Measurements from ENCODE around the gene XPO6.

The XPO6 gene

DNA sequence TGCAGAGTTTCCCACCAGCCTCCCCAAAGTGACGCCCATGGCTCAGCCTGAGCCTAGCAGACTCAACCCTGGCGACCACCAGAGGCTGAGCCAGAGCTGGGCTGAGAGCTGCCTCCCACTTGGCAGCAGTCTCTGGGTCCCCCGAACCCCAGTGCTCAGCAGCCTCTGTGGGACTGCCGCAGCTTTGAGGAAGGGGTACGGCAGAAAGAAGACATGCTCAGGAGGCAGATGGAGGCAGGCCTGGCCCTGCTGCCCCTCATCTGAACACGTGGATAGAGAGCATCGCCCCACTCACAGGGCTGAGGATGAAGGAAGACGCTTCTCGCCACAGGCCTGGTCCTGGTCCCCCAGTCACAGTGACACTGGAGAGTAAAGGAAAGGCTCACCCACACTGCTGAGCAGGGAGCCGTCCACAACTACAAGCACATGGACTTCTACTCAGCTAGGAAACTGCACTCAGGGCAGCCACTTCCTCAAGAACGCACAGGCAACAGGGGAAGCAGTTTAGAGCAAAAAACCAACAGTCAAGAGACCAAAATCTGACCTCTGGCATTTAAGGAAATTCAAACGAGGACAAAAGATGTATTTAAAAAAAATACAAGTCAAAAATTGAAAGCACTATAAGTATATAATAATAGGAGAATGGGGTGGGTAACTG, 103.0 kb downstream of the XPO6 start:
- no peak for DNase-seq

DNA sequence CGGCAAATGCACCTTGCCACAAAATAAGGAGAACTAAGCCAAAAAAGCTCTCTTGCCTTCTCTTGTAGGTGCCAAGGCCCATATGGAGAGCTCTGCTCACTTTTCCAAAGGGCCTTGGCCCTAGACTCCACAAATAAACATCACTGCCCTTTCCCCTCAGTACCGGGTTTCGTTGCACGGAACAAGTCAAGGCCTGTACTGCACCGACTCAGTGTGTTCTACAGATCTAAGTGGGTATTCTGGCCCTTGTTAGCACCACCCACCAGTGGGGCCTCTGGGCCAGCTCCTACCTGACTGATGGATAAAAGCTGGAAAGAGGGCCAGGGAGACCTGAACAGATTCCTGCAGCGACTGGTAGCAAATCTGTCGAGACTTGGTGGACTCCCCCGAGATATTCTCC, 104.5 kb downstream of the XPO6 start:
- DNase-seq: no peak

GRCh38 chr16:28106467-28107215, 105.1 kb downstream of the XPO6 start:
- DNase-seq: no peak

GRCh38 chr16:28105954-28106353, 105.8 kb downstream of the XPO6 start:
- DNase-seq: no peak

DNA sequence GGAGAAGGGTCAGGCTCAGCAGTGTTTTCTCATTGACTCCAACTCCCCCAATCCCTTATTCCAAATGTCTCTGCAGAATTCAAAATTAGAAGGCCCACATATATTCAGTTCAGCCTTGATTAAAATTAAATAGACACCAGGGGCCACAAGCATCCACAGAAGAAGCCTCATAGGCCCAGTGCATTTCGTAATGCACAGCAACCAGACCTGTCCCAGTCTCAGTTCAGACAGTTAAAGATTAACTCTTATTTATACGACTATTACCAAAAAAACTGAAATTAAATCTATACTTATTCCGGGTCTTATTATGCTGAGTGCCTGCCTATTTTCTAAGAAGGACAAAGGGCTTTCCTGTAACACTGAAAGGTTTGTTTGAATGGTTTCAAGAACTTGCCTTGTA, 106.5 kb downstream of the XPO6 start:
- DNase-seq: no peak

- no peak for DNase-seq
These were observed 107.4 kb downstream of the XPO6 start for GRCh38 chr16:28104404-28104803.

- no peak for DNase-seq
These were observed 108.1 kb downstream of the XPO6 start for GRCh38 chr16:28103516-28104170.

GRCh38 chr16:28101533-28101890, 110.3 kb downstream of the XPO6 start:
- no peak for DNase-seq

DNA sequence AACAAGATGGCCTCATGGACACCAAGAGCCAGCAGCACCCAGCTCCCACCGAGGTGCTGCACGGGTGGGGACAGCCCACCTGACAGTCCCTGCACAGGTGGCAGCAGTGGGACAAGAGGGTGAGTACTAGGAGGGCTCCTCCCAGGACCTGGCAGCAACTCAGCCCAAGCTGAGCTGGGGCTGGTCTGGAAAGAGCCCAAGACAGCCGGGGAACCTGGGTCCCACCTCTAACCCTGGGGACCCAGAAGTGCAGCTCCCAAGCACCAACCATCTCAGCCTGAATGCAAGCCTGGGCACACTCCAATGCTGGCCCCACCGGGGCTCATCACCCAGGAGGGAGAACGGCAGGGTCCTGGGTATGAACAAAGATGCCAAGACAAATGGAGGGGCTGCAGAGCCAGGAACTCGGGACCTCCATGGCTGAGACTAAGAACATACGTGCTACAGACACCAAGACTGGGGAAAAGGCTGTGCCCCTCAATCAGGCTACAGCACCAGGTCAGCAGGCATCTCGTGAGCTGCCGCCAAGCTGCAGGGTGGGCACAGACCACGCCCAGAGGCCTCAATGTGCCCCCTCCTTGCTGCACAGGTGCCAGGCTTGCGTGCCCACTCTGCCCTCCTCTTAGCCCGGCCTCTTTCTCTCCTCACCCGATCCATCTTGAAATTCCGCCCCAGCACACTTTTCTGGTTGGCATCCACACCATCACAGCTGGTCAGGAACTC, 110.8 kb downstream of the XPO6 start:
- DNase-seq: no peak

DNA sequence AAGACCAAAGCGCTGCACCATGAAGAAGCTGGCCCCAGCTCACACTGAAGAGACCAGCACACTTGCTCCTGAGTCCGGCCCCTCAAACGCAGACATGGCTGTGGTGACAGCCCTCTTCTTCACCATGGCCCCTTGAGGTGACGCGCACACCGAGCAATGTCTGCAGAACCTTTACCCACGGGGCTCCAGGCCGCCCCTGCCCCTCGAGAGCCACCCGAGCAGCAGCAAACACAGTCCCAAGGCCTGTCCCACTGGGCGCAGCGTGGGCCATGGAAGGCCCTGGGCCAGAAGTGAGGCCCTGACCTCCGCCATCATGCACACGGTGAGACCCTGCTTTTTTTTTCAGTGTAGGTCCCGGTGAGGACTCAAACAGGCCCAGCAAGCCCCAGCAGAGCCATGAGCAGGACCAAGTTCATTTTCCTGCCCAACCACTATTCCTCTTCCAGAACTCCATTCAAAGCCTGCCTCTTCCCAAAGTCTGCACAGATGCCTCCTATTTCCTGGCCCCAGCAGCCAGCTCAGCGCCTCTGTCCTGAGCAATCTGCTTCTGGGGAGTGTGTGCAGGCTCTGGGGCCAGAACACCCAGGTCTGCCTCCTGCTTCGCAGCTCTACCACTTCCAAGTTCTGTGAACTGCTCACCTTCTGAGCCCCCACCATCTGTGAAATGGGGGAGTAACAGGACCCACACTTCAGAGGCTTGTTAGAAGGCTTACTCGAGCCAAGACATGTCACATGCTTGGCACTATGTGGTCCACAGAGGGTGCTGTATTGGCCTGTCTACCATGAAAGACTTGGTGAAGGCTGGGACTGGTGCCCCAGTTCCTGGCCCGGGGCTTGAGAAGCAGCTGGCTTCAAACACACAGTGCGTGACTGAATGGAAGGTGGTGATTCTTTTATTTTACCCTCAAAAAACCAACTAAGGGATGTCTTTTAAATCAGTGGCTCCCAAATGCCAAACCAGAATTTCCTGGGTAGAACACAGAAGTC, 112.5 kb downstream of the XPO6 start:
- no peak for DNase-seq

DNA sequence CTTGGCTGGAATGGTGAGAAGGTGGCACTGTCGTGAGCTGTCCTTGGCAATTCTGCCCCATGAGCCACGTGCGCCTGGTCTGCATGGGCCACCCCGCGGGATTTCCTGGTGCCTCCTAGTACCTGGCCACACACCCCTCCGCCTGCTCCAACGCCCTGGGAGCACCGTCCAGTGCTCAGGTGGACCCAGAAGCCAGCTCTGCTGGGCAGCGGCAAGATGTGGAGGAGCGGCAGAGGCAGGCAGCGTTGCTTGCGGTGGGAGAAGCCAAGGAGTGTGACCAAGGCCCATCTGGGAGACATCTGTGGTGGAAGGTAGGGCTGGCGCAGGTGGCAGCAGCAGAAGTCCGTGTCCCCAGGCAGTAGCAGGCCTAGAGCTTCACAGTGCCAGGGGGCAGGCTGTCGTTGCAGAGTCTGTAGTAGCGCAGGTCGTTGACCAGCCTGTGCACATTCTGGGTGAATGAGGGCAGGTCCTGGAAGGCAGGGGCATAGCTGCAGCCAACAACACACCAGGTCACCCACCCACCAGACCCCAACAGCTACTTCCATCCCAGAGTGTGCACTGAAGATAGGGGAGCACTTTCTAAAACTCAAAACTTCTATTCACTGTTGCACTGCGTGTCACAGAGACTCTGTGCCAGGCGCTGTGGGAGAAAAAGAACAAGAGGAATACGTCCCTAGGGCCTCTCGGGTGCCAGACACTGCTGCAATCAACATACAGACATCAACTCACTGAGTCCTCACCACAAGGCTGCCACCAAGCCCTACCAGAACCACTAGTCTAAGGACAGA, 113.4 kb downstream of the XPO6 start:
- DNase-seq: no peak

- no peak for DNase-seq
These were observed 114.5 kb downstream of the XPO6 start for GRCh38 chr16:28096983-28097899.

GRCh38 chr16:28093385-28093725, 118.4 kb downstream of the XPO6 start:
- DNase-seq: no peak

GRCh38 chr16:28092721-28093384, 118.9 kb downstream of the XPO6 start:
- no peak for DNase-seq

GRCh38 chr16:28091656-28092055, 120.1 kb downstream of the XPO6 start:
- no peak for DNase-seq

GRCh38 chr16:28090646-28091377, 121.0 kb downstream of the XPO6 start:
- DNase-seq: no peak

DNA sequence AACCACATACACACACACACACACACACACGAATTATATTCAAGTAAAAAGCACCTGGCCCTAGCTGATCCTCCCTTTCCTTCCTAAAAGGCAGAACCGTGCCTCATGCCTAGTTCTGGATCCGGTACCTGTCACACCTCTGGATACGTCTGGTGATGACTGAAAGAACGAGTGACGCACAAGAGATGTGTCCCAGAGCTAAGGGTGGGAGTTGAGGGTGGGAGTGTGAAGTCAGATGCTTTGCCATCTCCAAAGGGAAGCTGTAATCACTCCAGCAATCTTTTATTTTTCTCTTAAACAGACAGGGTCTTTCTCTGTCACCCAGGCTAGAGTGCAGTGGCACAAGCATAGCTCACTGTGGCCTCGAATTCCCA, 121.8 kb downstream of the XPO6 start:
- no peak for DNase-seq

DNA sequence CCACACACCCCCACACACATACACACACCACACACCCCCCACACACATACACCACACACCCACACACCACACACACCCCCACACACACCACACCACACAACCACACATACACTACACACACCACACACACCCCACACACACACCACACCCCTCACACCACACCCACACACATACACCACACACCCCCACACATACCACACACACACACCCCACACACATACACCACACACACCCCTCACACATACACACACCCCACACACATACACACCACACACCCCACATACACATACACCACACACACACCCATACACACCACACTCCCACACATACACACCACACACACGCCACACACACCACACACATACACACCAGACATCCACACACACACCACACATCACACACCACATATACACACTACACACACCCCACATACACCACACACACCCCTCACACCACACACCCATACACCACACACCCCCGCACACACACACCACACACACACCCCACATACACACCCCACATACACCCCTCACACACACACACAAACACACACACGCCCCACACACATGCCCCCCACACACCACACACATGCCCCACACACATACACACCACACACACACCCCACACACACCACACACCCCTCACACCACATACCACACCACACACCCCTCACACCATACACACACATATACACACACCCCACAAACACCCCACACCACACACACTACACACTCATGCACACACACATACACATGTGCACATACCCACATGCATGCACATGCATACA, 122.4 kb downstream of the XPO6 start:
- no peak for DNase-seq

Measured in activated CD4-positive, CD25-positive, alpha-beta regulatory T cell (primary cell).